HCT116 (cell line): Measurements from ENCODE around the gene TEDC1. TPM values are rescaled to one million over a fixed set of nuclear protein-coding genes. Genes with fewer than 3 reads are reported as not detected.

Experiments
- ATAC-seq: fragments of 200-7000 bp; cut with Tn5 transposase; 2 replicates; pipeline ENCODE4 v1.9.1; 2020; ENCODE audit warnings: mild to moderate bottlenecking, moderate library complexity
- BruUV-seq: library from RNA; stranded (reverse); fragments of 400-500 nt; replicated peaks from 2 replicates; lab custom pipeline; 2021; lab: Mats Ljungman, UMichigan
- CTCF ChIA-PET: fragments of 300-600 bp; sonication (Branson Sonifier 250); formaldehyde crosslinking; loops from one replicate; lab custom pipeline; 2021; ENCODE audit warnings: antibody characterized with exemption; lab: Charles Lee
- POLR2A ChIA-PET: fragments of 300-600, 350-600 bp; sonication (Branson Sonifier 250); formaldehyde crosslinking; loops from one replicate; lab custom pipeline; 2021; ENCODE audit warnings: antibody characterized with exemption; lab: Charles Lee
- RAD21 ChIA-PET, 2 experiments: fragments of 300-600 bp; sonication (Branson Sonifier 250); formaldehyde crosslinking; loops; one replicate each; lab custom pipeline; 2023; ENCODE audit warnings: low total read pairs in 2 of 2; ENCODE audit not compliant: uncharacterized antibody in 2 of 2, unreplicated experiment in 2 of 2, low non-redundant PET in 1 of 2; lab: Charles Lee
- DNase-seq: peaks from one replicate; pipeline ENCODE4 v3.0.0-alpha.2; 2010; ENCODE audit warnings: low read depth, low spot score
- H2AFZ ChIP-seq: fragments of 200-600 bp; shearing (Covaris generic), sonication (generic); 2 replicates; pipeline ENCODE4 v1.6.1; 2017; ENCODE audit warnings: low read depth, mixed run types, mixed read lengths, antibody characterized with exemption, low read length; ENCODE audit not compliant: poor library complexity, severe bottlenecking
- H3K27ac ChIP-seq: 2 replicates; pipeline ENCODE4 v1.5.1; 2012; ENCODE audit warnings: low read depth, low read length
- H3K27me3 ChIP-seq: fragments of 200-600 bp; sonication (generic); 2 replicates; pipeline ENCODE4 v1.6.1; 2016; ENCODE audit warnings: mixed run types, low read length, mixed read lengths; ENCODE audit not compliant: insufficient read depth
- H3K36me3 ChIP-seq, 2 experiments: fragments of 200-500 bp in 1 of 2; fragments of 200-600 bp in 1 of 2; sonication (Bioruptor generic) in 1 of 2; sonication (generic) in 1 of 2; 2 replicates each; pipeline versions ENCODE4 v1.5.1 to v1.6.1; 2014 to 2016; ENCODE audit warnings: low read length in 2 of 2, inconsistent platforms in 1 of 2, mixed read lengths in 1 of 2, mixed run types in 1 of 2; ENCODE audit not compliant: insufficient read depth in 2 of 2, control insufficient read depth in 1 of 2
- H3K4me1 ChIP-seq, 2 experiments: fragments of 200-600 bp in 1 of 2; sonication (generic) in 1 of 2; 2 replicates each; pipeline versions ENCODE4 v1.5.1 to v1.6.1; 2012 to 2017; ENCODE audit warnings: low read length in 2 of 2, inconsistent platforms in 1 of 2, mild to moderate bottlenecking in 1 of 2, mixed read lengths in 1 of 2, mixed run types in 1 of 2, moderate library complexity in 1 of 2; ENCODE audit not compliant: insufficient read depth in 2 of 2, control insufficient read depth in 1 of 2
- H3K4me2 ChIP-seq: fragments of 200-600 bp; sonication (generic); 2 replicates; pipeline ENCODE4 v1.6.1; 2017; ENCODE audit warnings: mixed run types, low read length, mixed read lengths
- H3K4me3 ChIP-seq, 2 experiments: fragments of 200-600 bp in 1 of 2; sonication (generic) in 1 of 2; replicated peaks in 1 of 2; 2 replicates each; pipeline ENCODE4 v1.5.1; 2011 to 2016; ENCODE audit warnings: low read length in 2 of 2, control low read depth in 1 of 2, low read depth in 1 of 2, mild to moderate bottlenecking in 1 of 2, mixed read lengths in 1 of 2, mixed run types in 1 of 2
- H3K79me2 ChIP-seq: fragments of 200-600 bp; sonication (generic); 2 replicates; pipeline ENCODE4 v1.6.1; 2017; ENCODE audit warnings: mild to moderate bottlenecking, mixed run types, low read length, moderate library complexity, mixed read lengths; ENCODE audit not compliant: insufficient read depth
- H3K9ac ChIP-seq: fragments of 200-600 bp; sonication (generic); 2 replicates; pipeline ENCODE4 v1.6.1; 2016; ENCODE audit warnings: low read length, mixed read lengths
- H3K9me2 ChIP-seq: fragments of 200-600 bp; sonication (generic), shearing (Covaris generic); 2 replicates; pipeline ENCODE4 v1.6.1; 2017; ENCODE audit warnings: mixed run types, mild to moderate bottlenecking, moderate library complexity; ENCODE audit not compliant: insufficient read depth
- H3K9me3 ChIP-seq, 2 experiments: fragments of 200-500 bp in 1 of 2; fragments of 200-600 bp in 1 of 2; sonication (Bioruptor generic) in 1 of 2; sonication (generic) in 1 of 2; 2 replicates each; pipeline ENCODE4 v1.6.1; 2014 to 2017; ENCODE audit warnings: low read length in 2 of 2, mixed read lengths in 2 of 2, inconsistent platforms in 1 of 2, low read depth in 1 of 2, mild to moderate bottlenecking in 1 of 2, mixed run types in 1 of 2, moderate library complexity in 1 of 2; ENCODE audit not compliant: control insufficient read depth in 1 of 2, insufficient read depth in 1 of 2
- H4K20me1 ChIP-seq: fragments of 200-600 bp; sonication (generic), shearing (Covaris generic); 2 replicates; pipeline ENCODE4 v1.6.1; 2017; ENCODE audit warnings: mixed run types, mild to moderate bottlenecking, moderate library complexity; ENCODE audit not compliant: insufficient read depth
- ATF3 ChIP-seq: IDR thresholded peaks from 2 replicates; pipeline ENCODE4 v1.6.1; 2012
- CBX3 ChIP-seq: IDR thresholded peaks from 2 replicates; pipeline ENCODE4 v1.6.1; 2012; ENCODE audit warnings: low read depth
- CEBPB ChIP-seq: IDR thresholded peaks from 2 replicates; pipeline ENCODE4 v1.6.1; 2012; ENCODE audit warnings: low read depth
- EGR1 ChIP-seq: IDR thresholded peaks from 2 replicates; pipeline ENCODE4 v1.6.1; 2012; ENCODE audit warnings: low read depth
- ELF1 ChIP-seq: IDR thresholded peaks from 2 replicates; pipeline ENCODE4 v1.6.1; 2012; ENCODE audit warnings: low read depth, borderline replicate concordance
- EZH2 ChIP-seq: fragments of 200-600 bp; sonication (generic); IDR thresholded peaks from 2 replicates; pipeline ENCODE4 v1.6.1; 2017; ENCODE audit warnings: antibody characterized with exemption, mixed run types
- JUND ChIP-seq: IDR thresholded peaks from 2 replicates; pipeline ENCODE4 v1.6.1; 2012
- POLR2A ChIP-seq: IDR thresholded peaks from 2 replicates; pipeline ENCODE4 v1.7.0; 2011; ENCODE audit warnings: borderline replicate concordance; ENCODE audit not compliant: insufficient read depth, insufficient read length; ENCODE audit errors: extremely low read depth
- POLR2AphosphoS5 ChIP-seq: IDR thresholded peaks from 2 replicates; pipeline ENCODE4 v1.6.1; 2011; ENCODE audit warnings: mild to moderate bottlenecking, low read depth, low read length, moderate library complexity
- RAD21 ChIP-seq: IDR thresholded peaks from 2 replicates; pipeline ENCODE4 v1.6.1; 2012; ENCODE audit warnings: low read depth, mild to moderate bottlenecking
- SIN3A ChIP-seq: IDR thresholded peaks from 2 replicates; pipeline ENCODE4 v1.6.1; 2012; ENCODE audit warnings: low read depth
- SP1 ChIP-seq: IDR thresholded peaks from 2 replicates; pipeline ENCODE4 v1.6.1; 2012; ENCODE audit warnings: low read depth
- TCF7L2 ChIP-seq: IDR thresholded peaks from 2 replicates; pipeline ENCODE4 v1.7.0; 2011; ENCODE audit warnings: borderline replicate concordance, inconsistent platforms; ENCODE audit not compliant: insufficient read depth, insufficient read length; ENCODE audit errors: extremely low read depth
- YY1 ChIP-seq: IDR thresholded peaks from 2 replicates; pipeline ENCODE4 v1.6.1; 2011; ENCODE audit warnings: low read length, low read depth, moderate library complexity, mild to moderate bottlenecking; ENCODE audit not compliant: insufficient replicate concordance; ENCODE audit errors: extremely low read depth
- ZBTB33 ChIP-seq: IDR thresholded peaks from 2 replicates; pipeline ENCODE4 v1.6.1; 2011; ENCODE audit warnings: mild to moderate bottlenecking, low read length, moderate library complexity; ENCODE audit not compliant: insufficient replicate concordance; ENCODE audit errors: extremely low read depth
- ZFX ChIP-seq: fragments of 450-650 bp; IDR thresholded peaks from 2 replicates; pipeline ENCODE4 v1.6.1; 2017
- ZNF274 ChIP-seq: fragments of 200-500 bp; sonication (Bioruptor generic); IDR thresholded peaks from 2 replicates; pipeline ENCODE4 v1.6.1; 2014; ENCODE audit warnings: mild to moderate bottlenecking, low read depth, low read length, inconsistent platforms
- intact Hi-C: fragments of 100-400 bp; cut with micrococcal nuclease; formaldehyde crosslinking; loops from 2 replicates; pipeline ENCODE4 v1.10.0; 2022
- total RNA-seq: library from RNA; stranded (reverse); gene quantifications from one replicate; pipeline ENCODE4 v1.2.1, GENCODE V29; 2021; ENCODE audit not compliant: unreplicated experiment

TEDC1 gene
- total RNA-seq, 1 experiment from 2014 or later: 40.4 TPM

- H4K20me1 ChIP-seq: no peaks in the 10 kb centered on the region
- ChIA-PET RAD21 (no interaction called here), CTCF (no interaction called here), POLR2A (no interaction called here)
- no peak overlapping the region; the same call in 1 of the 2 replicates for H3K27ac ChIP-seq
- peaks cover 5% of the 10 kb centered on the region; the same call in 1 of the 2 replicates for H3K79me2 ChIP-seq
- H3K9me2 ChIP-seq: no peaks in the 10 kb centered on the region
- no TSS peak for BruUV-seq
- ATAC-seq: no peak
- no peaks in the 10 kb centered on the region for H3K9me3 ChIP-seq
- TF ChIP-seq RAD21 (no peak), EGR1 (no peak), SP1 (no peak), ZNF274 (no peak), JUND (no peak), SIN3A (no peak), CEBPB (no peak), ELF1 (no peak), POLR2AphosphoS5 (no peak), POLR2A (no peak), ZBTB33 (no peak), ZFX (no peak), ATF3 (no peak), EZH2 (no peak), CBX3 (no peak), TCF7L2 (no peak), YY1 (no peak)
- H3K9ac ChIP-seq: peak overlapping the region; percentile 99; the same call in 1 of the 2 replicates
- H2AFZ ChIP-seq: no peak overlapping the region
- H3K4me2 ChIP-seq: peak overlapping the region; percentile 23; the same call in 1 of the 2 replicates
- no peaks in the 10 kb centered on the region for H3K27me3 ChIP-seq
- no peak for DNase-seq
- intact Hi-C loops: no loop called here
- no peaks in the 10 kb centered on the region for H3K36me3 ChIP-seq
- H3K4me1 ChIP-seq: peaks cover 28 to 81% of the 10 kb centered on the region in 2 experiments
- H3K4me3 ChIP-seq: no peak overlapping the region
Measured at GRCh38 chr14:105483300-105484068, 7.6 kb upstream of the TEDC1 start.
